Measurements from ENCODE around the gene FAM118B.

DNA sequence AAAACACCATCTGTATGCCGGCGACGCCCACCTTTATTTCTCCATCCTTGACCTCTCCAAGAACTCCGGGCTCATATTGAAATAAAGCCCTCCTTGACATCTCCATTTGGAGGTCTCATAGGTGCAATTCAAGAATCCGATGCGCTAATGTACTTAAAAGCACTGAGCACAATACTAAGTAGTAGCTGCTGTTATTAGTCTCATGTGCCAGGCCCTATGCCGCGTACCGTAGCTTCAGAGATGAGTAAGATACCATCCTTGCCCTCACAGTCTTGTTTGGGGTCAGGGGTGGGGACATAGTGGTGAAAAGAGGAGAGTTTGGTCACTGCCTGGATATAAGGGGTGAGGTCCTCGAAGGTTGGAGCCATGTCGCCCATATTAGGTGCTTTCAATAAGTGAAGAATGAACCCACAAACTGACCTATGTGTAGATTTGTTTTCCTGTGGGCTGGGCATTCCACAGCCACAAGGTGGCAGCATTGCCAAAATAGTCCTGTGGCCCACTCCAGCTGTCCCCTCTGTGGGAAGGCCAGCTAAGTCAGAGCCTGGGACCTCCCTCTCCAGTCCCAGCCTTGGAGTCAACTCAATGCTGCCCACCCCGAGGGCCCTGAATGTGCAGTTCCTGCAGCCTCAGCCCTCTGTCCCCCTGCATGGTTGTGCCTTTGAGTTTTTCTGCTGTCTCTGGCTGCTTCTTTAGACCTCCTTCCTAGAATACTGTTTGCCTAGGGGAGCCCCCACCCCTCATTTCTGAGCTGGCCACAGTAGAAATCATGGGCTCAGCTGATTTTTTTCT lies 98.8 kb downstream of the FAM118B start:
- TF ChIP-seq, protein P1, sequence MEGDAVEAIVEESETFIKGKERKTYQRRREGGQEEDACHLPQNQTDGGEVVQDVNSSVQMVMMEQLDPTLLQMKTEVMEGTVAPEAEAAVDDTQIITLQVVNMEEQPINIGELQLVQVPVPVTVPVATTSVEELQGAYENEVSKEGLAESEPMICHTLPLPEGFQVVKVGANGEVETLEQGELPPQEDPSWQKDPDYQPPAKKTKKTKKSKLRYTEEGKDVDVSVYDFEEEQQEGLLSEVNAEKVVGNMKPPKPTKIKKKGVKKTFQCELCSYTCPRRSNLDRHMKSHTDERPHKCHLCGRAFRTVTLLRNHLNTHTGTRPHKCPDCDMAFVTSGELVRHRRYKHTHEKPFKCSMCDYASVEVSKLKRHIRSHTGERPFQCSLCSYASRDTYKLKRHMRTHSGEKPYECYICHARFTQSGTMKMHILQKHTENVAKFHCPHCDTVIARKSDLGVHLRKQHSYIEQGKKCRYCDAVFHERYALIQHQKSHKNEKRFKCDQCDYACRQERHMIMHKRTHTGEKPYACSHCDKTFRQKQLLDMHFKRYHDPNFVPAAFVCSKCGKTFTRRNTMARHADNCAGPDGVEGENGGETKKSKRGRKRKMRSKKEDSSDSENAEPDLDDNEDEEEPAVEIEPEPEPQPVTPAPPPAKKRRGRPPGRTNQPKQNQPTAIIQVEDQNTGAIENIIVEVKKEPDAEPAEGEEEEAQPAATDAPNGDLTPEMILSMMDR (IDR thresholded peaks at IDR 0.05), result peak; percentile 87
- no peak for TF ChIP-seq ZFX (IDR thresholded peaks at IDR 0.05; ENCODE audit: borderline replicate concordance)

Measured in 22Rv1 (cell line).